ENCODE measurements around the gene HSD17B11. TPM values are rescaled to one million over a fixed set of nuclear protein-coding genes. Genes with fewer than 3 reads are reported as not detected.

Gene HSD17B11
- total RNA-seq, 1 experiment from 2014 or later: 47.4 TPM

DNA sequence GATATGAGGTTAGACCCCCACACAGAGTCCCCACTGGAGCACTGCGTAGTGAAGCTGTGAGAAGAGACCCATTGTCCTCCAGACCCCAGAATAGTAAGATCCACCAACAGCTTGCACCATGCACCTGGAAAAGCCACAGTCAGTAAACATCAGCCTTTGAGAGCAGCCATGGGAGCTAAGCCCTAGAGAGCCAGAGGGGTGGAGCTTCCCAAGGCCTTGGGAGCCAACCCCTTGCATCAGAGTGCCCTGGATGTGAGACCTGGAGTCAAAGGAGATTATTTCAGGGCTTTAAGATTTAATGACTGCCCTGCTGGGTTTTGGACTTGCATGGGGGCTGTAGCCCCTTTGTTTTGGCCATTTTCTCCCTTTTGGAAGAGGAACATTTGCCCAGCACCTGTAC, 104.0 kb downstream of the HSD17B11 start (continued):
- no peak for TF ChIP-seq SRF (IDR thresholded peaks at IDR 0.05; ENCODE audit: low read depth)
- no peak for TF ChIP-seq TCF7L2 (IDR thresholded peaks at IDR 0.05; ENCODE audit: borderline replicate concordance, extremely low read depth, insufficient read depth, insufficient read length)
- TF ChIP-seq, protein P1, sequence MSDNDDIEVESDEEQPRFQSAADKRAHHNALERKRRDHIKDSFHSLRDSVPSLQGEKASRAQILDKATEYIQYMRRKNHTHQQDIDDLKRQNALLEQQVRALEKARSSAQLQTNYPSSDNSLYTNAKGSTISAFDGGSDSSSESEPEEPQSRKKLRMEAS (IDR thresholded peaks at IDR 0.05): no peak
- no peak for TF ChIP-seq FOSL1 (IDR thresholded peaks at IDR 0.05; ENCODE audit: low read depth)
- TF ChIP-seq, protein P2, sequence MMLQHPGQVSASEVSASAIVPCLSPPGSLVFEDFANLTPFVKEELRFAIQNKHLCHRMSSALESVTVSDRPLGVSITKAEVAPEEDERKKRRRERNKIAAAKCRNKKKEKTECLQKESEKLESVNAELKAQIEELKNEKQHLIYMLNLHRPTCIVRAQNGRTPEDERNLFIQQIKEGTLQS (IDR thresholded peaks at IDR 0.05): no peak
- no peak for TF ChIP-seq SP1 (IDR thresholded peaks at IDR 0.05; ENCODE audit: low read depth)

Small RNA genes within 50 kb of the gene (microRNA-seq; reads per million reads assigned to microRNA genes)
- not detected for gene MIR5705 (ENCODE audit: borderline number of aligned reads)

Other genes starting within 250 kb of the HSD17B11 start
- gene KLHL8, start 170.6 kb downstream of the HSD17B11 start, total RNA-seq (2021; ENCODE audit: unreplicated experiment): 24.2 TPM
- 0.81 TPM for gene HSD17B13, start 68.3 kb downstream of the HSD17B11 start, total RNA-seq (2021; ENCODE audit: unreplicated experiment)
- 13.5 TPM for gene NUDT9, start 31.4 kb upstream of the HSD17B11 start, total RNA-seq (2021; ENCODE audit: unreplicated experiment)
- gene SPARCL1, start 138.2 kb upstream of the HSD17B11 start, total RNA-seq (2021; ENCODE audit: unreplicated experiment): 0.96 TPM
- gene DSPP, start 217.3 kb upstream of the HSD17B11 start, total RNA-seq (2021; ENCODE audit: unreplicated experiment): not detected